Skin epidermis (tissue), 12 donors: ENCODE results near the gene THUMPD2.

Experiments used
- H3K27ac ChIP-seq, 21 experiments: fragments of 200-600 bp; sonication (generic) in 11 of 21; one replicate each; pipeline ENCODE4 v1.5.0; 2020; ENCODE audit warnings: mild to moderate bottlenecking in 3 of 21, inconsistent platforms in 2 of 21, moderate library complexity in 2 of 21
- H3K4me3 ChIP-seq, 7 experiments: fragments of 200-600 bp; sonication (generic) in 2 of 7; one replicate each; pipeline ENCODE4 v1.5.0; 2020; ENCODE audit warnings: inconsistent platforms in 2 of 7, mild to moderate bottlenecking in 2 of 7, moderate library complexity in 1 of 7

THUMPD2 gene

DNA sequence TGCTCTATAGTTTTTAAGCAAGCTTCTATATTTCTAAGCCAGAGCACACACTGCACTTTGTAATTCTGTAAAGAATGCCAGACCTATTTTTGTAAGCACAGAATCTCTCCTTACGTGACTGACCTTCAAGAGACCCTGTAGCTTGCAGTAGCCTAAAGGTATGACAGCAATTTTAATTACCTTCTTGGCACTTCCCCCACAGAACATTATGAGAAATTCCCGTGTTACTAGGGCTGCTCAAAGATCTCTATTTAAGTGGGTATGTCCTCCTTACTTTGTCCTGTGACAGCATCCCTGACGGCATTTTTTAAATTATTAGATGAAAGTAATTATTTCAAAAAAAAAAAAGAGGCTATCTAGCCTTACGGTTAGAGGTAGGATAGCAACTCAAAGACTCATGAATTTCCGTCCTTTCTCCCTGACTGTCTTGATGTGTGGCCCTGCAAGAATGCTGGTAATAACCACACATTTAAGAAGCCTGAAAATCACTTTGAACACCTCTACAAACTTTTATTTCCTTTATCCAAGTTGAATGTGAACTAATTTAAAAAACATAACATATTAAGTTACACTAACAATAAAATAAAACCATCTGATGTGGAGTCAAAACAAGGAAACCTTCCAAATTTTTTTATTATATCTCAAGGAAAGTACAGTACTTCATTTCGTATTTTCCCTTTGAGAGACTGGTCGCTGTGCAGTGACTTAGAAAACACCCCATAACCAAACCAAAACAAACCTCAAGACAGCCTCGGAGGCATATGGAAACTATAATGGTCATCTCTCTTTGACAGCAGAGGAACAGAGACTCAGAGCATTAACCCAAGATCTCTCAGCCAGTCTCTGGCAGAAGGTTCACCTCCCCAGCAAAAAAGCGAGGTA is 54.9 kb downstream of the THUMPD2 start:
- no peak overlapping the region for H3K27ac ChIP-seq

DNA sequence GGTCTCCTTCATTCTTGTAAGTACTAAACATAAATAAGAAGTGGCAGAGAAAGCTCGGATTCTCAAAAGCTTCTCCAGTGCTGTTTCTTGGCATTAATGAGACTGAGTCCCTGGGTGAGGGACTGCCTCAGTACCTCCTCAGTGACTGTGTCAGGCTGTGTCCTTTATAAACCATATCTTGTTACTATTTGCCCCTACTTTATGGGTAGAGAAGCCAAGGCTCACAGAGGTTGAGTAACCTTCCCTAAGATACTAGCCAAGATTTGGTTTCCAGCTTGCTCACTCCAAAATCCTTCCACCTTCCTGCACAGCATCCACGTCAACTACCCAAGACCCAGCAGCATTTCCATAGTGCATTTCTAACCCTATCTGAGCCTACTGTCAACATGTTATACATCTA is 55.6 kb downstream of the THUMPD2 start:
- H3K27ac ChIP-seq = no peak overlapping the region
- no peak overlapping the region for H3K4me3 ChIP-seq

More for the DNA sequence above, 54.9 kb downstream of the THUMPD2 start:
- no peak overlapping the region for H3K4me3 ChIP-seq

DNA sequence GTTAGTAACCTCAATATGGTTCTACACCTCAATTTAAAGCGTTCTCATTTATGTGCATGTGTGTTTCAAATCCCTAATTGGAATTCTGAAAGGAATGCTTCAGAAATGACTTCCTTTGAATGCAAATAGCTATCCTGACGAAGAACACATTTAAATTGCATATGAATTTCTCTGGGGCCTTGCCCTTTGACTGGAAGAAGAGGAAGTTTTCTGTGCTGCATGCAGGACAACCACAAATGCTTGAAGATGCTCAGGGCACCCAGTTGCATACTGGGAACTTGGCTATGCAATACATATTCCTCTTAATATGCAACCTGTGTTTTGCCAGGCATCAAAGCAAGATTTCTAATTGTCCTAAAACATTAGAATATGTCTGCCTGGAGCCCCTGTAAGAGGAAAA is 58.1 kb downstream of the THUMPD2 start:
- Histone ChIP-seq H3K4me3 (no peak overlapping the region), H3K27ac (no peak overlapping the region)

DNA sequence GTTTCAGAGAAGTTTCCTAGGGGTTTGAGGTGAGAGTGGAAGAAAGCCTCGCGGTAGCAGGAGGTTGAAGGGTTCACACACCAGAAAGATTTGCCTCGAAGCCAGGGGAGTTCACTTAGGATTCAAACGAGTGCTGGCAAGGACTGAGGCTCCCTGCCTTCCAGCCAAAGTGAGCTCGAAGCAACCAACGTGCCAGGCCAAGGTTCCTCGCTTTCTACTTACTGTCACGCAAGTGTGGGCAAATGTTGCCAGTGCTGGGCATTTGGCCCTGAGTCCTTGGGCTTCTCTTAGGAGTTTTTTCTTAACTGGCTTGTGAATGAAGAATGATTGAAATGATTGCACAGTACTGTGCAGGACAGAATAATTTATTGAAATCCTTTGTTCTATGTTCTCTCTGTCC is 59.7 kb downstream of the THUMPD2 start:
- H3K4me3 ChIP-seq = no peak overlapping the region
- no peak overlapping the region for H3K27ac ChIP-seq

DNA sequence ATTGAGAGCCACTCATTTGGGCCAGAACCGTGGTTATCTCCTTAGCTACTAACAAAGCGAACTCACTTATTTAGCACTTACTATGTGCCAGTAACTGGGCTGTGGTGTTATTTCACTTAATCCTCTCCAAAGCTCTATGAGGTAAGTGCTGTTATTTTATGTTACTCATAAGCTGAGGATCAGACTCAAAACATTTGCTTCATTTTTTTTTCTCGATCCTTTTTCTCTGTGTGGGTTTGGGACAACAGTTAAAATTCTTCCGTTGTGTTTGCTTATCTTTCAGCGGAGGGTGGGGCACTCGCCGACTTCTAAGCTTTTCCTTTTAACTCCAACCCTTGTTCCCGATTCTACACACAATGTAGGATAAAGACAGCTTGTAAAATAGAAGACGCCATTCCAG is 60.6 kb downstream of the THUMPD2 start:
- H3K4me3 ChIP-seq = no peak overlapping the region
- H3K27ac ChIP-seq = no peak overlapping the region

DNA sequence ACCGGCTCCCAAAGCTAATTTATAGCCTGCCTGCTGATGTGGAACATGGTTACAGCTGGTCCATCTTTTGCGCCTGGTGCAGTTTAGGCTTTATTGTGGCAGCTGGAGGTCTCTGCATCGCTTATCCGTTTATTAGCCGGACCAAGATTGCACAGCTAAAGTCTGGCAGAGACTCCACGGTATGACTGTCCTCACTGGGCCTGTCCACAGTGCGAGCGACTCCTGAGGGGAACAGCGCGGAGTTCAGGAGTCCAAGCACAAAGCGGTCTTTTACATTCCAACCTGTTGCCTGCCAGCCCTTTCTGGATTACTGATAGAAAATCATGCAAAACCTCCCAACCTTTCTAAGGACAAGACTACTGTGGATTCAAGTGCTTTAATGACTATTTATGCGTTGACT is 62.0 kb downstream of the THUMPD2 start:
- Histone ChIP-seq H3K27ac (no peak overlapping the region), H3K4me3 (no peak overlapping the region)

DNA sequence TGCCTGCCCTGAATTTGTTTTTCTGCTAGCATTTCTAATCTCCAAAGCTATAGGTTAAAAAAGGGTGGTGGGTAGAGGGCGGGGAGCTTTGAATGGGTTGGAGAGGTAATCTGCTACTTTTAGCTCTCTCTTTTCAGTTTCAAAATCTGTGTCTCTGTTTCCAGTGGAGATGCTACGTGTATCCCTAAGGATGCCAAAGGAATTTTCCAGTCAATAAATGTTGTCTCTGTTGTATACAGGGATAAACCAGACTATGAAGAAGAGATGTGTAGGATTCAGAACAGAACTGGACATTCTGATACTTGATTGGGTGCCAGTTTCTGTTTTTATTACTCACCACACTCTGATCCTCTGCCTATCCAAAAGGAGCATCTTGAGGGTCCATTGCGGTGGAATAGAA is 63.2 kb downstream of the THUMPD2 start:
- H3K4me3 ChIP-seq = no peak overlapping the region

DNA sequence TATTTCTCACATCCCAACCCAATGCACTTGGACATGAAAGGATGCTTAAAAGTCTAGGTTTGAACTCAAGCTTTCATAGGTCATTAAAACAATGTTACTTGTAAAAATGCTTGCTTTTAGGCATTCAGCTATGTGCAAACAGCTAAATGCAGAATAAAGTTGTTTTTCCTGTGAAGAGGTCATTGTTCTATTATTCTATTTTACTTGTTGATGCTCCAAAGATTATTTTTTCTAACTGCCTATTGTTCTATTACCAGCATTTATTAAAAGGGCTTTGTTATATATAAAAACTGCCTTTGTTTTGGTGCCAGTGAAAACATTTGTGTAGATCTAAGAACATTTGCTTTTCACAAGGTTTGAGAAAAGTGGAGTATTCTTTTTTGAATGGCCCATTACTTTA is 64.0 kb downstream of the THUMPD2 start:
- no peak overlapping the region for H3K27ac ChIP-seq

More for the DNA sequence above, 63.2 kb downstream of the THUMPD2 start:
- no peak overlapping the region for H3K27ac ChIP-seq

DNA sequence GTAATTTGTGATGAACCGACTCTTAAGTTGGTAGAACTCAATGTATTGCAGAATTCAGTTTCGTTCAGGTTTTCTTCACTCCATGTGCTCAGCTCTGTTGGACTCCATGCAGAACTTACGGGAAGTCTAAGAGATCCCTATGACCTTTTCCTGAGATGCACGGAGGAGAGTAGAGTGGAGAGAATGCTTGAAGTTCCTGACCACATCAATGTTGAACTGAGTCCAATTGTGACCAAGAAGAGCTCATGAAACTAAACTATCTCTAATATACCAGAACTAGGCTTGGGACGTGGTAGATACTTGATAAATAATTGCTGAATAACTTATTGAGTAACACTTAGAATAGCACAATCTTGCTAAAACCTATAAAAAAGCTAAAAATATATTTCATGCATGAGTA is 66.1 kb downstream of the THUMPD2 start:
- H3K27ac ChIP-seq = no peak overlapping the region
- H3K4me3 ChIP-seq = no peak overlapping the region

More for the DNA sequence above, 64.0 kb downstream of the THUMPD2 start:
- no peak overlapping the region for H3K4me3 ChIP-seq

DNA sequence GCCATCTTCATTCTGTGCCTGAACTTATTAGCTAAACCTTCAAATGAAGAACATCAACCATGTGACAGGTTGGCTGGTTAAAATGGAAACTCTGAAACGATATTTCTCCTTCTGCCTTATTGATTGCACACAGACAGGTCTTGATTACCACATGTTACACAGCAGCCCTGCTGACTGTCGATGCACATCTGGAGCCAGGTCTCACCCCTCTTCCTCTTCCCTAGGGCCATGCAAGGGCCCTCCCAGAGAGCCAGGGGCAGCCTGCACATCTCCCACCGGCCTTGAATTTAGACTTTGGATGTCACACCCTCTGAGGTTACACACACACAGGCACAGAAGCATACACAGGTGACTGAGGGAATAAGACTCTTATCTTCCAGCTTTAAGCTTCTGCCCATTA is 68.3 kb downstream of the THUMPD2 start:
- Histone ChIP-seq H3K27ac (no peak overlapping the region), H3K4me3 (no peak overlapping the region)

DNA sequence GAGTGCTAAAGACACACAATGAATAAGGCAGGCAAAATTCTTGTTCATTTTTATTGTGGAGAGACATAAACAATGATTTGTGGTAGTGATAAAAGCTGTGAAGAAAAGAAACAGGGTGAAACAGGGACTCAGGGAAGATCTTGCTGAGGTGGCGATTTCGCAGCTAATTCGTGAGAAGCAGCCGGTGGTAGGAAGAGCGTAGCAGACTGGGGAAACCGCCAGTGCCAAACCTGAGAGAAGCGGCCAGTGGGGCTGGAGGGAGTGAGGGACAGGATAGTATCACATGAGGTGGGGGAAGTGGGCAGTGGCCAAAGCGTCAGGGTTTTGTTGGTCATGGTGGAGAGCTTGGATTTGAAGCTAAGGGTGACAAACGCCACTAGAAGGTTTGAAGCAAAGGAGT is 71.1 kb downstream of the THUMPD2 start:
- H3K4me3 ChIP-seq = no peak overlapping the region
- no peak overlapping the region for H3K27ac ChIP-seq

DNA sequence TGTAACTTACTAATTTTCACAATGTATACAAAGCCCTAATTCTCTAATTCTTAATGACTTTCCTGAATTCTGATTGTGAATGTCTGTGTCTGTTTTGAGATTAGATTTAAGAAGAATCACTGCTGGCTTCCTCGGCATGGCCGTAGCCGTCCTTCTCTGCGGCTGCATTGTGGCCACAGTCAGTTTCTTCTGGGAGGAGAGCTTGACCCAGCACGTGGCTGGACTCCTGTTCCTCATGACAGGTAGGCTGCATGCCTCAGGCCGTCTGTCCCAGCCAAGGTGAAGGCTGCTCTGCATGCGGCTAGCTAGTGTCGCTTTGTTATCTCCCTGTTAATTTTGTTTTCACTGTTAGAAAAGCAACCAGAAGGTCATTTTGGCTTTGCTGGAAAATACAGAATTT is 72.1 kb downstream of the THUMPD2 start:
- H3K4me3 ChIP-seq = no peak overlapping the region

DNA sequence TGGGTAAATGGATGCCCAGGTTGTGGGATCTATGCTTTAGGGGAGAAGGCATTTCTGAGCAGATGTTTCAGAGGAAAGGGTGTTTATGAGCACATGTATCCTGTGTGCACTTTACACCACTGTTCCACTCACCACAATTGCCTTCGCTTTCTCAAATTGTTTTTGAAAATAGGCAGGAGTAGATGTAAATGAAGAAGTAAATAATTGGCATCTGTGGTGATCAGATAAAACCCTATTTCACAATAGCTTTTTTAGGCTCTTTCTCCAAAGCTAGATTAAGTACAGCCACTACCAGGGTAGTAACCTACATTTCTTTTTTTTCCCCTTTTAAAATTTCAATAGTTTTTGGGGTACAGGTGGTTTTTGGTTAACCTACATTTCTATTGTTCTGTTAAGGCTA is 72.7 kb downstream of the THUMPD2 start:
- H3K4me3 ChIP-seq = no peak overlapping the region

More for the DNA sequence above, 72.1 kb downstream of the THUMPD2 start:
- H3K27ac ChIP-seq = no peak overlapping the region

DNA sequence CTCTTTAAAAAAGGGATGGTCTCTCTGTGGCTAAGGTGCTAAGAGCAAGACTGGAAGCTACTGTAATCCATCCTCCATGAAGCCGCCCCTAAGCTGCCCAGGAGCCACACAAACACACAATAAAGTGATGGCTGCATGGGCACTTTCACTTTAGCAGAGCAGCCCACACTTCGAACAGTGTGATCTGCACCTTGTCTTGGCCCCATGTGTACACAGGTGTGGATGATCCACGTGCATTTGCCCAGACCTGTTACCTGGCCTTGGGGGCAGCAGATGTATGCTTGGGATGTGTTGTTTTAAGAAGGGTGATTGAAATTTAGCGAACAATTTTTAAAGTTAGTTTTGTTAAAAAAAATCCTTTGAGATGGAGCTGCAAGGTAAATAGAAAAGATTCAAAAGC is 73.4 kb downstream of the THUMPD2 start:
- H3K4me3 ChIP-seq = no peak overlapping the region
- H3K27ac ChIP-seq = no peak overlapping the region

More for the DNA sequence above, 72.7 kb downstream of the THUMPD2 start:
- no peak overlapping the region for H3K27ac ChIP-seq

DNA sequence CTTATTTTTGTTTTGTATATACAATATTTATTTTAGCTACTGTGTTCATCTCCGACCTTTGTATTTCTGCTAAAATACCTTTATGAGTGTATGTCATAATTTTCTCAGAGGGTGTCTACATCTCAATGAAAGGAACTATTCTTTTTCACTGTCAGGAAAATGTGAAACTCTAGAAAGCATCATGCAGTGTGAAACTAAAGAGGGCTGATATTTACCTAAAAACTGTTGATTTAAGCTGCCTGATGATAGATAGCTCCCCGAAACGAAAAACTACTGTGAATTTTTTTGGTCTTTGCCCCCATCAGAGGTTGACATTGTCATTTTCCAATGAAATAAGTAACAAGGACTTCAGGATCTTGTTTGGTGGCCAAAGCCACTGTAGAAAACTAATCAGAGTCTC is 74.5 kb downstream of the THUMPD2 start:
- no peak overlapping the region for H3K27ac ChIP-seq

DNA sequence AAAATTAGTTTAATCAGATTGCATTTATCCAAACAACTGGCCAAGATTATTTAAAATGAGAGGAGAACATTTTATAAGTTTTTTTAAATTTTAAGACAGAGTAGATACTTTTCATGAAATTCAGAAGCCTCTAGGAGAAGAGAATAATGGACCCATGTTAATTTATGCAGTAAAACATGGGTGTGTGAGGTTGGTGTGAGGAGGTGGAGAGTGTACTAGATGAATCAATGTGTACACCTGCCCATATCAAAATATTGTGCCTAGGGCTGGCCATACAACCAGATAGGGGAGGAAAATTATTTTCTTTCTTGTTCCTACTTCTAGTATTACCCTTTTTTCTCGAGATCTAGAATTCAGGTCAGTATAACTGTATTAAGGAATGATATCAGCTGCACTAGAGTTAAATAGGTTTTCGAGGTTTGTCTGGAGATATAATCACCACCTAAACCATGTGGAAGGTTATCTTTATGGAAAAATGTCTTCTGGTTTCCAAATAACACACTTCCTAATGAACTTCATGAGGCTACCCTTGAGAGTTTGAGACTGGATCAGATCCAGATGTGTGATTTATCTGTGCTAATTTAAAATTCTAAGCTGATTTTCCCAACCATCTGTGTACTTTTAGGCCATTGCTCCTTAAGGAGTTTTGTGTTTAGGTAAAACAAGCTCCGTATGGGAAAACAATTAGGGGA is 75.7 kb downstream of the THUMPD2 start:
- Histone ChIP-seq H3K4me3 (no peak overlapping the region), H3K27ac (no peak overlapping the region)

More for the DNA sequence above, 74.5 kb downstream of the THUMPD2 start:
- no peak overlapping the region for H3K4me3 ChIP-seq

DNA sequence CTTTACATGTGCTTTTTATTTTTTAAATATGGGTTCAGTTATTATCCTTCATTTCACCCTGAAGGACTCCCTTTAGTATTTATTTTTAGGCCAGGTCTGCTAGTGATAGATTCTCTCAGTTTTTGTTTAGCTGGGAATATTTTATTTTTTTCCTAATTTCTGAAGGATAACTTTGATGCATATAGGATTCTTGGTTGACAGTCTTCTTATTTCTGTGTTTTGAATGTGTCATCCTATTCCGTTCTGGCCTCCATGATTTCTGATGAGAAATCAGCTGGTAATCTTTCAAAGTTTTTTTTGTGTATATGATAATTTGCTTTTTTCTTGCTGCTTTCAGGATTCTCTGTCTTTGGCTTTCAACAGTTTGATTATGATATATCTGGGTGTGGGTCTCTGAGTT is 77.9 kb downstream of the THUMPD2 start:
- Histone ChIP-seq H3K4me3 (no peak overlapping the region), H3K27ac (no peak overlapping the region)

DNA sequence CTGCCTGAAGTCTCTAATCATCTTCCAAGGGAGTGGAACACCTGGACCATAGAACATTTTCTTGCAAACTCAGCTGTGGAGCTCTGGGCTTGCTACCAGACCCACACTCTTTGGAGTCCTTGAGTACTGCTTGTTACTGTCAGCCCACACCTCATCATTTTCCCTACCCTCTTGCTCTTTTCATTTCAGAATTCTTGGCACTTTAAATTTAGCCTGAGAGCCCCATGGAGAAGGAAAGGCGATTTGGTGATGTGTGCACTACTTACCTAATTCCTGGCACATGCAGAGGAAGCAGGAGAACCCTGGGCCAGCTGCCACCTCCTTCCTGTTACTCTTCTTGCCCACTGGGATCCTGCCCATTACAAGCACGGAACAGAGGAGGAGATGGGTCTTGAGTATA is 81.6 kb downstream of the THUMPD2 start:
- Histone ChIP-seq H3K27ac (no peak overlapping the region), H3K4me3 (no peak overlapping the region)

DNA sequence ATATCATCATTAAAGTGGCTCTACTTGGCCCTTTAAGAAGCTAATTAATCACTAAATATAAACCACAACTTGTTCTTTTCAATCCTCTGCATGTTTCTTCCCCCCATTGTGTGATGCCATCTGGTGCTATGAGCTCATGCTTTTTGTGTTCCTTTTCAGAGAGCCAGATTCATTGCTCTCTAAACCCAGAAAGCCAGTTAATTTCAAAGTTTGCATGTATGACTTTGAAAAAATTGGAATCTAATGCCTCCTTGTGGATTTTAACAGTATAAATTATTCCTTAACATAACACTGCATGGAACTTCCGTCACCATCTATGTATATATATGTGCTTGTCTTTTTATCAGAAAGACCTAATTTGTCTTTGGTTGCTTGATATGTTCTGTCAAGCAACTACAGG is 82.2 kb downstream of the THUMPD2 start:
- no peak overlapping the region for H3K4me3 ChIP-seq
- no peak overlapping the region for H3K27ac ChIP-seq

DNA sequence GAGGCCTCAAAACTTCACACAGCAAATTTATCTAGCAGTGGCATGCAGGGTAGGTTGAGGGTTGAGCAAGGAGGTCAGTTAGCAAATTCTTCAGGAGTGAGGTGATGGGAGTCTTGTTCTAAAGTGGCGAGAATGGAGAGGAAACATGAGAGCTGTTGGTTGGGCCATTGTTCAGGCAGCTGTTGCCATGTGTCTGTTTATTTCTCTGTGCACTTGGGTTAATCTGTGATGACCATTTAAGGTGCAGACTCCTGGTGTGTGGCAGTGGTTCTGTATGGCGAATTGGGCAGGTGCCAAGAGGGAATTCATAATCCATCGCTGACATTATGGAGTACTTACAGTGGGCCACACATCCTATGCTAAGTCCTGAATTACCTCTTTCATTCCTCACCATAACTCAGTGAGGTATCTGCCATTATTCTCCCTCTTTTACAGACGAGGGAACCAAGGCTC is 82.9 kb downstream of the THUMPD2 start:
- no peak overlapping the region for H3K27ac ChIP-seq
- no peak overlapping the region for H3K4me3 ChIP-seq

DNA sequence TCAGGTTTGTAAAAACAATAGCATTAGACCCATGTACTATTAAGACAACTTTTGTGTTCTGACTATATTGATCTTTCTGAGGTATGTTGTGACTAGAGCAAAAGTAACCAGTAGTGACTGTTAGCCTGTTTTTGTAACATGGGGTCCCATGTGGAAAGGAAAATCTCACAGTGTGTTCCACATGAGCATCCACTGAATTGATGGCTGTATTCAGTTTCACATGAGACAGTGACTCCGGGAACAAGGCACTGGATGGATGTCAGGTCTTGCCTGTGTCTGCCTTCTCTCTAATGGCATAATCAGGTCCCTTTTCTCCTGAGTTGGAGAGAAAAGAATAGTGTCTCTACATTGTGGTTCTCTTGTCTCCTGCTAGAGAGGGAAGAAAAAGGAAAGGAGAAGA is 85.8 kb downstream of the THUMPD2 start:
- Histone ChIP-seq H3K27ac (no peak overlapping the region), H3K4me3 (no peak overlapping the region)
